SK-N-SH treated with all-trans-retinoic acid at 6 μM for 48 hours (cell line): ENCODE data around the gene FAM20A.

Experiments used
- ARNTL ChIP-seq: fragments of 450-650 bp; formaldehyde crosslinking; IDR thresholded peaks from 2 replicates; pipeline ENCODE4 v1.5.0; 2020; ENCODE audit warnings: low read depth, mild to moderate bottlenecking, moderate library complexity, borderline replicate concordance
- BACH2 ChIP-seq: fragments of 250-450 bp; sonication (Bioruptor Pico); IDR thresholded peaks from 2 replicates; pipeline ENCODE4 v1.9.0; 2021; ENCODE audit warnings: mild to moderate bottlenecking, borderline replicate concordance
- ZNF565 ChIP-seq: fragments of 450-650 bp; formaldehyde crosslinking; conservative IDR thresholded peaks from 2 replicates; pipeline ENCODE4 v1.5.0; 2020; ENCODE audit warnings: low read depth, mild to moderate bottlenecking, moderate library complexity
- ZNF70 ChIP-seq: fragments of 450-650 bp; formaldehyde crosslinking; IDR thresholded peaks from 2 replicates; pipeline ENCODE4 v1.5.0; 2020; ENCODE audit warnings: mild to moderate bottlenecking, moderate library complexity

DNA sequence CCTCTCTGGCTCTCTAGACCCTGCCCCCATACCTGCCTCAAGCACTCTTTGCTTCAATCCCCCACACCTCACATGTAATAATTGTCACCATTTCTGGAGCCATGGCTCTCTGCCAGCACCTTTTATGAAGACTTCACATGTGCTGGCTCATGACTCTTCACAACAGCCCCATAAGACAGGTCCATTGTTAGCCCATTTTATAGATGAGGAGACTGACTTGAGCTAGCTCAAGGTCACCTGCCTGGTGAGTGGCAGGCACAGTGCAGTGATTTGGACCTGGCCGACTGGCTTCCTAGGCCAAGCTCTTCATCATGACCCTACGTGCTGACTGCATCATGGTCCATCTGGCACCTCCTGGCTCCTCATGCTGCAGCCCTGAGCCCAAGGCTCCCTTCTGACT, 25.0 kb downstream of the FAM20A start:
- TF ChIP-seq BACH2 (CRISPR knock-in tag): no peak
- no peak for TF ChIP-seq ARNTL (CRISPR knock-in tag)
- no peak for TF ChIP-seq ZNF70 (CRISPR knock-in tag)
- no peak for TF ChIP-seq ZNF565 (CRISPR knock-in tag)
